AG09309 (cell line): ENCODE measurements around the gene NSMCE1.

Experiments used
- DNase-seq: peaks from one replicate; pipeline ENCODE4 v3.0.0-alpha.2; 2010; ENCODE audit warnings: low read depth
- H3K4me3 ChIP-seq: 2 replicates; pipeline ENCODE4 v1.5.1; 2011; ENCODE audit warnings: mild to moderate bottlenecking, low read depth, low read length, moderate library complexity; ENCODE audit not compliant: control insufficient read depth
- TF ChIP-seq, protein P1 (sequence below): IDR thresholded peaks from 2 replicates; pipeline ENCODE4 v1.5.1; 2011; ENCODE audit warnings: mild to moderate bottlenecking, low read depth, low read length, inconsistent platforms; ENCODE audit not compliant: insufficient read depth, control insufficient read depth; ENCODE audit errors: missing control alignments

The NSMCE1 gene

DNA sequence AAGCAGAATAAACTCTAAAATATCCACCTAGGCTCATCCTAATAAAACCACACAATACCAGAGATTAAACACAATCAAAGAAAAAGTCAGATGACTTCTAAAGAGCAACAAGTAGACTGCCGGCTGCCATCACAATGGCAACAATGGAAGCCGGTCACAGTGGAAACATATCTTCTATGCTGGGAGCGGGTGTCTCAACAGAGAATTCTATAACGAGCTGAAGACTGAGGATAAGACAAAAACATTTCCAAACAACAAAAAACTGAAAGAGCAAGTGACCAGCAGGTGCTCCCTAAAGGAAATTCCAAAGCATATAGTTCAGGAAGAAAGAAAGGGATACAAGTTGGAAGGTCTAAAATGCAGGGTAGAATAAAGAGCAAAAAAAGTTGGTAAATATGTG is 8.9 kb downstream of the NSMCE1 start:
- TF ChIP-seq, protein P1, sequence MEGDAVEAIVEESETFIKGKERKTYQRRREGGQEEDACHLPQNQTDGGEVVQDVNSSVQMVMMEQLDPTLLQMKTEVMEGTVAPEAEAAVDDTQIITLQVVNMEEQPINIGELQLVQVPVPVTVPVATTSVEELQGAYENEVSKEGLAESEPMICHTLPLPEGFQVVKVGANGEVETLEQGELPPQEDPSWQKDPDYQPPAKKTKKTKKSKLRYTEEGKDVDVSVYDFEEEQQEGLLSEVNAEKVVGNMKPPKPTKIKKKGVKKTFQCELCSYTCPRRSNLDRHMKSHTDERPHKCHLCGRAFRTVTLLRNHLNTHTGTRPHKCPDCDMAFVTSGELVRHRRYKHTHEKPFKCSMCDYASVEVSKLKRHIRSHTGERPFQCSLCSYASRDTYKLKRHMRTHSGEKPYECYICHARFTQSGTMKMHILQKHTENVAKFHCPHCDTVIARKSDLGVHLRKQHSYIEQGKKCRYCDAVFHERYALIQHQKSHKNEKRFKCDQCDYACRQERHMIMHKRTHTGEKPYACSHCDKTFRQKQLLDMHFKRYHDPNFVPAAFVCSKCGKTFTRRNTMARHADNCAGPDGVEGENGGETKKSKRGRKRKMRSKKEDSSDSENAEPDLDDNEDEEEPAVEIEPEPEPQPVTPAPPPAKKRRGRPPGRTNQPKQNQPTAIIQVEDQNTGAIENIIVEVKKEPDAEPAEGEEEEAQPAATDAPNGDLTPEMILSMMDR: no peak
- no peak overlapping the region for H3K4me3 ChIP-seq
- DNase-seq: no peak

DNA sequence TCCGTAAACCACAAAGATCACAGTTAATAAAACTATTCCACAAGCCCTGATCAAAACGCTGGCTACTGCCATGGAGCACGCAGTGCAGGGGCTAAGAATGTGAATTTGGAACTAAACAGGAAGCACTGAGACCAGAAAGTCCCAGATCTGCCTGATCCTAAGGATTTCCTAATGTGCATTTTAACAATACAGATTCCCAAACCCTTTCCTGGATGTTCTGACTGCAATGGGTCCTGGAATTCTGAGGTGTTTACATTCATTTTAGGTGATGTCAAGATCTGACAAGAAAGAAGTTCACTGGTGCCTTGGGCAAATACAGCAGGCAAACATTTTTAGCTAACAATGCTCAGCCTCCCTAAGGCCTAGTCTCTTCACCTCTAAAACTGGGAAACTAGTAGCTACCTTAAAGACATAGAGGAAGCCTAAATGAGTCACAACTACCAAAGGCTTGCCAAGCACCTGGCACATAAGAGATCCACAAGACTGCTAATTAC is 10.3 kb downstream of the NSMCE1 start:
- H3K4me3 ChIP-seq: no peak overlapping the region
- TF ChIP-seq, protein P1: no peak
- no peak for DNase-seq

DNA sequence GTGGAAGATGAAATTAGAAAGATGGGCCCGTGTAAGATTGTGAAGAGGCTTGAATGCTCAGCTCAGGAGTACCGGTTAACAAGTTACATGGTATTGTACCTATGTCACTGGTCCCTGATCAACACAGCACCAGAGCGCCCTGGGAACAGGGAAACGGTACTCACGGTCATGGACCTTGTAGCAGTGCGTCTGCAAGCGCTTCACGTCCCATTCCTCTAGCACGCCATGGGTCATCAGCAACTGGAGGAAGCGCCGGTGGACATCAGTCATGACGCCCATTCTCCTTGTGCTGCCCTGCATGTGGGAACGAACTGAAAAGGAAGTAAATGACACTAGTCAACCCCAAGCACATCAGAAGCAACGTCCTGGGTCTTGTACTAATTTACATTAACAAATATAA is 11.3 kb downstream of the NSMCE1 start:
- H3K4me3 ChIP-seq: no peak overlapping the region
- no peak for DNase-seq
- TF ChIP-seq, protein P1: no peak

DNA sequence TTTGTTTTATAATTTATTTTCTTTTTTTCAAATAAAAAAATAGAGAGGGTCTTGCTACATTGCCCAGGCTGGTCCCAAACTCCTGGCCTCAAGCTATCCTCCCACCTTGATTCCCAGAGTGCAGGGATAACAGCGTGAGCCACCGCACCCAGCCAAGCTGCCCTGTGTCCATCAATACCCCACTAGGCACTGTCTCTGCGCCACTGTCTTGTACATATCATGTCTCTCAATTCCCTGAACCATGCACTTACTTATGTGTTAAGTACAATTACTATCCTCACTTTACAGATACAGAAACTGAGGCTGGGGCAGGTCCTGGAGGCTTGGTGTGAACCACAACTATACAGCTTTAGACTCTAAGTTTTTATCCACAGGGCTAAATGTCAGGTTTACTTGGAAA is 11.7 kb downstream of the NSMCE1 start:
- no peak overlapping the region for H3K4me3 ChIP-seq
- TF ChIP-seq, protein P1: no peak
- no peak for DNase-seq

DNA sequence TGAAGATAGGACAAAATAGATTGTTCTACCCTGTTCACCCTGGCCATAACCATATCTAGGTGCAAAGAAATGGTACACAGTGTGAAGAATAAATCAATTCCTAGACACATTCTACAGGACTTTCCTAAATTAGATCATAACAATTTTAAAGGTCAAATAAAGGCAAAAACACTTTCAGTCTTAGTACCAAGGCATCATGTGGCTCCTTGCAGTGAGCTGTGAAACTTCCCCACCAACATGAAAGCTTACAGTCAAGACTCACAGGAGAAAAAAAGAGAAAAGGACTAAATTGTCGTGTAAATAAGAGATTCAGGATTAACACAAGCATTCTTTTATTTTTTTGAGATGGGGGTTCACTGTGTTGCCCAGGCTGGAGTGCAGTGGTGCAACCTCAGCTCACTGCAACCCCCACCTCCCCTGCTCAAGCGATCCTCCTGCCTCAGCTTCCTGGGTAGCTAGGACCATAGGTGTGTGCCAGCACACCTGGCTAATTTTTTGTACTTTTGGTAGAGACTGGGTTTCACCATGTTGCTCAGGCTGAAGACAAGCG is 14.2 kb downstream of the NSMCE1 start:
- no peak for DNase-seq
- TF ChIP-seq, protein P1: no peak
- no peak overlapping the region for H3K4me3 ChIP-seq

DNA sequence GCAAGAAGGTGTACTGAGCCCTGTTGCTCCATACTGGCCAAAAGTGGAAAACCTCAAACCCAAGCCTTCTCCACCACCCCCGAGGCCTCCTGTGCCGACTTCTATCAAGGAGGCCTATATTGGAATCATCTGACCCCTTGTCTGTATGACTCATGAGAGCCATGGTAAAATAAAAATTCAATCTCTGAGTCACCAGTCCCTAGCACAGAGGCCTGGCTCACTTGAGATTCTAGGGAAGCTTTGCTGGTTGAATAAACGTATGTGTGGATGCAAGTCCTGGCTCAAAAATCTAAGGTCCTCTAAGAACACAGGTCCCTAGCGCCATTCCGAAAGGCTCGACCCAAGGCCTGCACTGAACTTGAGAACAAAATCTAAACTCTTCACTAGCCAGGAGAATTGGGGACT is 15.0 kb downstream of the NSMCE1 start:
- no peak overlapping the region for H3K4me3 ChIP-seq
- DNase-seq: no peak
- TF ChIP-seq, protein P1: no peak

DNA sequence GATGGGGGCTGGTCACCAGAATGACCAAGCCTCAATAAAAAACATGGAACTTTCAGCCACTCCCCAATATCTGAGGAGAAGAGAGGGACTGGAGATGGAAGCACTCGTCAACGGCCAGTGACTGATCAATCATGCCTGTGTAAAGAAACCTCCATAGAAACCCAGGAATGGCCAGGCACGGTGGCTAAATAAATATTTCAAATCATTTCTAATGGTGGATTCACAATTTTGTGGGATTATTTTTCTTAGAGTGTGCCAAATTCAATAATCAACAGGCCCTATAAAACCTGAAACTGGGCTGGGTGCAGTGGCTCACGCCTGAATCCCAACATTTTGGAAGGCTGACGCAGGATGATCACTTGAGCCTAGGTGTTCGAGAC is 16.4 kb downstream of the NSMCE1 start:
- TF ChIP-seq, protein P1: no peak
- DNase-seq: no peak
- no peak overlapping the region for H3K4me3 ChIP-seq
